NCI-H1105 (cell line): ENCODE results near the gene PLEKHA3.

ENCODE experiments used
- DNase-seq: peaks from one replicate; lab custom pipeline; 2025; lab: John Stamatoyannopoulos, UW

PLEKHA3 gene

DNA sequence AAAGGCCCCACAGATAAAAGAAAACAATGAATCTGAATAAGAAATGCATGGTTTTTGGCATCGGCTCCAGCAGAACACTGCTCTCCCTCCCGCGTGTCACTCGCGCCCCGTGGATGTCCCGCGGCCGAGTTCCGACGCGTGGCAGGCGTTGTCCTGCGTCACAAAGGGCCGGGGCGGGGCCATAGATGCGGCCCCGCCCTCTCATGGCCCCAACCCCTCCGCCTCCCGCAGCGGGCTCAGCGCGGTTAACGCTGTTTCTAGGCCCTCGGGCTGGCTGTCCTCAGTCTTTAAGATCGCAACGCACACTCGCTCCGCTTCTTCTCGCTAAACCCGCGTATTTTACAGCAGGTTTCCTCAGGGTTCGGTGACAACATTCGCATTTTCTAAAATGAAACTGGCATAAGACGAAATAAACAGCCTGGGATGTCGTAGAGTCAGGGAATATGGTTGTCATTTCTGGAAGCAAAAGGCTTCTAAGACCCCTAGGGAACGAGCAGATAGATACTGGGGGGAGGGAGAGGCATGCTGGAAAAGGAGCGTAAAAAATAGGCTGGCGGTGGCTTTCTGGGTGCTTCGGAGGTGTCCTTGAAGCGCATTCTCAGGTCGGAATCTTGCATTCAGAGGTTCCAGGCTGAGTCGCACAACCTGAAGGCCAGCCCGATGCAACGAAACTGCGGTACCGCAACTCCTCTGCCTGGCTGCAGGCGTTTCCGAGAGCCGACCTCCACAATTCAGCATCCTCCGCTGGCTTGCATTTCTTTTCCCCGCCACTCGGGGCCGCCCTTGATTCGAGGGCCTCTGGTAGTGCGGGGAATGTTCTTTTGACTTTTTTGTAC, 1.6 kb upstream of the PLEKHA3 start, which contains the start of gene FKBP7:
FKBP7 (minus strand) TSS at position 162 of the 836 bp plus-strand sequence; CDS start at position 61, 101 bp downstream.
- peak; percentile 71 for DNase-seq

DNA sequence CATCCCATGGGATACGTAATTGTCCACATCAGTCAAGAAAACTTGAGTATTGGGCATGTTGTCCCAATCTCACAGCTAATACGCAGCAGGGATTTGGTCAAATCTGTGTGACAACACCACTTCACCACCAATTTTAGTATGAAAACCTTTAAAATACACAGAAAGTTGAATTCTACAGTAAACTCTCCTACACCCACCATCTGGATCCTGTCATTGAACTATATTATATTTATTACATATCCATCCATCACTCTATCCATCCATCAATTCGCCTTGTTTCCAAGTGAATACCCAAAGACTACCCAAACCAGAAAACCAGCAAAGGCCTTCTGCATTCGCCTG, 1.0 kb upstream of the PLEKHA3 start:
- DNase-seq, result no peak

DNA sequence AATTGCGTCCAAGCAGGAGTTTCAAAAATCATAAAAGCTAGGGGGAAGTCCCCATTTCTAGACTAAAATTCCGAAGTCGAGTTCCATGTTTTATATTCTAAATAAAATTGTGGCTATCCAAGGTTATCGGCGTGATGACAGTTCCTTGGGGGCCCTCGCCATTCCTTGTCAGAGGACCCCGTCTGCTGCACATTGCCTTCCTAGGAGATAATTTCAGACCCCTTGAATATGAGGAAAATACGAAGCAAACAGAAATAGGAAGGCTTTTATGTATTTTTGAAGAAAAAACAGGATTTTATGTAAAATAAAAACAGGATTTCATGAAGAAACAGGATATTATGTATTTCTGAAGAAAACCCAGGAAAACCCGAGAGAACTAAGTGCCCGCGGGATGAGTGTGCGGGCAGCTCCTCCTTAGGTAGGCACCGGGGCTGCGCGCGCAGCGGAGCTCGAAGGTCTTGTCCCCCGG, 465 bp upstream of the PLEKHA3 start:
- DNase-seq, result no peak

DNA sequence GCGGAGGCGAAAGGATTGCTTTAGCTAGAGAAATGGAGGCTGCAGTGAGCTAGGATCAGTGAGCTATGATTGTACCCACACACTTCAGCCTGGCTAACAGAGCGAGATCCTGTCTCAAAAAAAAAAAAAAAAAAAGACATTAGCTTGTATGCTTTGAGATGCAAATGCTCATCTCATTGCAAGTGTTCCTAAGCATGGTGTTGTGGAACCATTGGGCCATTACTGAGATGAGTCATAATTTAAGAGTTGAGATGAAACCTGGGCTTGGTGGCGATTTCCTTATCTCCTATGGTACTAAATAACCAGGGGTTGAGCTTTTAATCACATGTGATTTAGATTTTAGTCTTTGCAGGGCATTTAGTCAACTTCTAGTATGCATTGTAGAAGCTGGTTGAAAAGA, 2.2 kb downstream of the PLEKHA3 start:
- no peak for DNase-seq

DNA sequence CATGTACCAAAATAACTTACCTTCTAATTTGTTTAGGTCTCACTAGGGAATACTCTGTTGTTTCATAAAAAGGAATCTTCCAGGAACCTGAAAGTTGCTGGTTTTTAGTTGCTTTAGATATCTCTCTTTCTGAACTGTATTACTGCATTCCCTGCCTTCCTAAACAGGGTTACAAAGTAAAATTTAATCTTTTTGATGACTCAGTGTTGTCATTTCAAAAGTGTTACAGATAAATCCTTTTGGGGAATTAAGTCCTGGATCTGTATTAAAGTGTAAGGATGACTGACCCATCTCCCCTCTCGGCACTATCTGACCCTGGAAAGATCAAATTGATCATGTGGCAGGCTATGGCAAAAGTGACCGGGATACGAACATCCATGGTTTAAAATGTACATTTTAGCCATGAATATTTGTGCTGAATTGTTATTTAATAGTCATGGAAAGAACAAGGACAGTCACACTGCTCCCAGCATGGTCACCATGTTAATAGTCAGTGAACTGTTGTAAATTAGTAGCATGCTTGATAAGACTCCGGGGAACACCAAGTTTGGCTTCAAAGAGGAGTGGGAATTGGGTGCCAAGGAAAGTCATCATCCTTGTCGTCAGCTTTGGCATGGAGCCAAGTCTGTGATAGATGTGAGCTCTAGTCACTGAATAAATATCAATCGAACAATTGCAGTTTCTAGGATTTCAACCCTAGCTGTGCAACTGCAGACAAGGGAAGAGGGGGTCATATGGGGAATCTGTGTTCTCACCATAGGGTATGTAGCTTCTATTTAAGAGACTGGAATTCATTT, 4.2 kb downstream of the PLEKHA3 start:
- peak; percentile 53 for DNase-seq

- no peak for DNase-seq
These were observed 5.1 kb downstream of the PLEKHA3 start for GRCh38 chr2:178485356-178485755.

GRCh38 chr2:178491612-178492011, 11.4 kb downstream of the PLEKHA3 start:
- DNase-seq, result no peak

- no peak for DNase-seq
These were observed 15.8 kb downstream of the PLEKHA3 start for GRCh38 chr2:178496049-178496448.

DNA sequence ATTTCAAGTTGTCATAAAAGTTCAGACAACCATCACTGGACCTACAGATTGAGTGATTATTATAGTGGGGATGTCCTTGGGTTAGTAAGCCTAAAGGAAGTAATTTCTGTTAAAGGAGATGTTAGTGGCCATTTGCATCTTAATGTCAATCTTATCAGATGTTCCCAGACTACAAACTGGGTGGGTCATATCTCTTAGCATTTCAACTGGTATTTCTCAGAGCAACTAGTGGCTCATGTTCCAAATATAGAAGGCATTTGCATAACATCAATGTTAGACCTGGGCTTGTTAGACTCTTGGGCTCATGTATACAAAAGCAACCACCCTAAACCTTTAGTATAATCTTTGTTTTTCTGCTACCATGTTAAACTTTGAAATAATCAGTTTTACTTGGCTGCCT, 17.9 kb downstream of the PLEKHA3 start:
- DNase-seq, result no peak

DNA sequence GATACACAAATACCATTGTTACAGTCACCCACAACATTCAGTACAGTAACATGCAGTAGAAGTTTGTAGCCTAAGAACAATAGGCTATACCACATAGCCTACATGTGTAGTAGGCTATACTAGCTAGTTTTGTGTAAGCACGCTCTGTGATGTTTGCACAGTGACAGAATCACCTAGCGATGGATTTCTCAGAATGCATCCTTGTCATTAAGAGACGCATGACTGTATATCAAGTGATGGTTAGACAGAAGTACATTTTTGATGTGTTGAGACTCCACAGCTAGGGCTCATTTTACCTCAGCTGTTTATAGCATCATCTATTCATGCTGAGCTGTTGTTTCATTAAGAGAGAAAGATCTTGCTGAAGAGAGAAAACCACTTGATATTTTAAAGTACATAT, 19.4 kb downstream of the PLEKHA3 start:
- no peak for DNase-seq

DNA sequence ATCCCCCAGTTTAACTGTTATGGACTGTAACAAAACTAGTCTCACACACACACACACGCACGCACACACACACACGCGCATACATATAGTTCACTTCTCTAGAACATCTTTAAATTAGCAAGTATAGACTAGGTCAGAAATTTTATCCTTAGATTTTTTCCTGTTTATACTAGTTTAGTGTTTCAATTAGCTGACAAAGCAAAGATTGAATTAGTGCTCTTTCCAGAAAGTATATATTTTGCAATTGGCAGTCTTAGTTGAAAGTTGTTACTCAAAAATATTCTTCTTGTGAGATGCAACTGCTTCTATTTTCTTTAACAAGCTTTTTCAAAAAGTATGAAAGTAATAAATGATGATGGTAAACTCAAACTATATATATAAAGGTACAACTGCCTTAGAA, 22.5 kb downstream of the PLEKHA3 start:
- DNase-seq, result no peak

DNA sequence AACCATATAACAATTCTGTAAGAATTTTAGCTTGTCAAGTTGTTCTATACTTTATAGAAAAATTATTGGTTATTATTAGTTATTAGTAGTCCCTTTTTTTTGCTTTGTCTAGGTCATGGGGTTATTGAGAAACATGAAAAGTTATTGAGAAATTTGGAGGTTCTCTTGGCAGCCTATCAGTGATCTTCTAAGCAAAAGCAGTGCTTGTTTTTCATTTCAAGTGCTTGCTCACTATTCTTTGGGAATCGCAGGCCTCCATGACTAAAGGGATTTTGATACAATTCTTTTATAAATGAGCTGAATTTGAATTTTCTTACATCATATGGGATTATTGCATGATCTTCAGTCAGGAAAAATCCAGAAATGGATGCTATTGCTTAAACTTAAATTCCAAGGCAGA, 25.8 kb downstream of the PLEKHA3 start:
- DNase-seq, result no peak

DNA sequence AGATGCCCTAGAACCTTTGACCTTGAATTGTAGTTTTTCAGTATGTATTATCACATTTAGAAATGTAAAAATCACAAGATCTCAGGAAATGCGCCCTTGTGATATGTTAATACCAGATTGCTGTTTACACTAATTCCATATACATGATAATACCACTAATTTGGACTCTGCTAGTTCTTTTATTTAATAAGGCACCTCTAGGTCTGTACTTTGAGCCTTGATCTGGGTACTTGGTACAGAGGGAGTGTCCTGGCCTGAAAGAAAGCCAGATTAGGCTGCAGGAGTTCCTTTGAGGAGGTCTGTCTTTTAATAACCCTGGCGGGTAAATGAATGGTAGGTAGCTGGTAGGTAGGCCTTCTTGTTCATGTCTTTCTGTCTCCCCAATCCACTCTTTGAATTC, 26.3 kb downstream of the PLEKHA3 start:
- no peak for DNase-seq

- DNase-seq, result no peak
These were observed 26.7 kb downstream of the PLEKHA3 start for GRCh38 chr2:178506949-178507348.

DNA sequence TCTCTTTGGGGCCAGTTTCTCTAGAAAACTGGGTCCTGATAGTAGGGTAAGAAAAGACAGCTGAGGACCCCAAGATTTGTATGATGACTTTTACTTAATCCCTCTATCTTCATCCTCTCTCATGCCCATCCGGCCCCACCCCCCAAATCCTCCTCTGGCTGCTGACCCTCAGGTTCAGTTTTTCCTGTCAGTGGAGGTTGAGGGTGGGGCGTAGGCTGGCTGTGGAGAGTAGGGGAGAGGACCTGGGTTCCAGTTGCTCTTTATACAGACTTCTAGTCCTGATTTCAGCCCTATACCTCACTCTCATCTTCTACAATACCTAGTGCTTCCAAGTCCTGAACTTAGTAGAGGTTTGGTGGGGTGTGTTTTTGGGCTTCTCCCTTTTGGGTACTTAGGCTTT, 28.4 kb downstream of the PLEKHA3 start:
- no peak for DNase-seq

GRCh38 chr2:178510384-178510783, 30.1 kb downstream of the PLEKHA3 start:
- DNase-seq, result no peak

DNA sequence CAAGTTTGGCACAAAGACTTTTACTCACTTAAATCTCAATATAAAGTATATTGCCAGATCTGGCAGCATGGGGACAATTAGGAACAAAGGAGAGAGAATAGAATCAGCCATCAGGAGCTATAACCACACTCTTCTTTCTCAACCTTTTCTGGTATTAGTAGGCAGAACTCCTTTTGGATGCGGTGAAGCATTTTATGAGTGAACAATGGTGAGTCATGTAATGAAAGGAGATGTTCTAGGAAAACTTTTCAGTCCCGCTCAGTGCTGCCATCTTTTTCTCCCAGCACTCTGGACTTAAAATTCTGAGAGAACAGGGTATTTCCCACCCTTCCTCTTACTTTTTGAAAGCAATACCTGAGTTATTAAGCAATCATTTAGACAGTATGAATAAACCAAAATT, 32.2 kb downstream of the PLEKHA3 start:
- no peak for DNase-seq

DNA sequence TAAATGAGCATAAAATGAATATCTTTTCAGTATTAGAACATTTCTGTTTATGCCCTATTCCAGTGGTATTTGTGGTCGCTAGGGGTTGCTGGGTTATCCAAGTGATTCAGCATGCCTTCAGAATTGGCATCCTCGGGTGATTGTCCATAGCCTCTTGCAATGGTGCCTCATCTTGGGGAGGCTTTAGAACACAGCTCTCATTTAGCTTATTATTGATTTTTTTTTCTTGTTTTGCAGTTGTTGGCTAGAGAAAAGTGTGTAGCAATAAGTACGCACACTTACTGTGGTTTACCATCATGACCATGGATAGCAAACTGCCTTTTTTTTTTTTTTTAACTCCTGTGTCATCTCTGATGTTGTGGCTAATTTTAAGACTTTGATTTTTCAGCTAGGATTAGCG, 33.6 kb downstream of the PLEKHA3 start:
- DNase-seq, result no peak

DNA sequence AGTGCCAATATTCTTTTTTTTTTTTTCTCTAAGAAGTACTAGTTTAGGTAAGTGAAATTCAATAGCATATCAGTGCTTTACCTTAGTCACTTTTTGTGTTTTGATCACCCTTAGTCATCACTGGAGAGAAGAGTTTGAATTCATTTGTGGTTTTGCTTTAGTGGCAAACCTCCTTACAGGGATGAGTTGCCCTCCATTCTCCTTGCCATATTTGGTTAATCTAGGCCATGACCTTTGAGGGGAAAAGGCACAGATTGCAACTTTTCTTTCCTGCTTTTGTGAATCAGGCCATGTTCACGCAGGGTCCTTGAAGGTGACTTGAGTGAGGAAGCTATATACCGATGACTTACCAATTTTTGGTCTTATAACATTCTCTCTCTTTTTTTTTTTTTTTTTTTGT, 34.4 kb downstream of the PLEKHA3 start:
- no peak for DNase-seq

DNA sequence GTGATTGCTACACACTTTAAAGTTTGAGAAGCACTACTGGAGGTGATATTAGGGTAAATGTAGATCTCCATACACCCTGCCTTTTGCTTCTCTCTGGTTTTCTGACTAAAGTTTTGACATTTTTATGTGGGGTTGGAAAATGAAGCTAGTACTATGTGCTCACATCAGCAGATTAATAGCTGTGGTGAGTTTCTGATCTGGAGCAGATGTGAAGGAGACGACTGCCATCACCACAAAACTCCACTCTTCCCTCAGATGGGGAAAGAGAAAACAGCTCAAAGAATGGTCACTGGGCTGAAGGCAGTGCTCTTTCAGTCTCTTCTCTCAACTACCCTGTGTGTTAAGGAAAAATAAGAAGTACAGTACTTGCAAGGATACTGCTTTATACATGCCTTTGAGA, 37.2 kb downstream of the PLEKHA3 start:
- DNase-seq, result no peak

DNA sequence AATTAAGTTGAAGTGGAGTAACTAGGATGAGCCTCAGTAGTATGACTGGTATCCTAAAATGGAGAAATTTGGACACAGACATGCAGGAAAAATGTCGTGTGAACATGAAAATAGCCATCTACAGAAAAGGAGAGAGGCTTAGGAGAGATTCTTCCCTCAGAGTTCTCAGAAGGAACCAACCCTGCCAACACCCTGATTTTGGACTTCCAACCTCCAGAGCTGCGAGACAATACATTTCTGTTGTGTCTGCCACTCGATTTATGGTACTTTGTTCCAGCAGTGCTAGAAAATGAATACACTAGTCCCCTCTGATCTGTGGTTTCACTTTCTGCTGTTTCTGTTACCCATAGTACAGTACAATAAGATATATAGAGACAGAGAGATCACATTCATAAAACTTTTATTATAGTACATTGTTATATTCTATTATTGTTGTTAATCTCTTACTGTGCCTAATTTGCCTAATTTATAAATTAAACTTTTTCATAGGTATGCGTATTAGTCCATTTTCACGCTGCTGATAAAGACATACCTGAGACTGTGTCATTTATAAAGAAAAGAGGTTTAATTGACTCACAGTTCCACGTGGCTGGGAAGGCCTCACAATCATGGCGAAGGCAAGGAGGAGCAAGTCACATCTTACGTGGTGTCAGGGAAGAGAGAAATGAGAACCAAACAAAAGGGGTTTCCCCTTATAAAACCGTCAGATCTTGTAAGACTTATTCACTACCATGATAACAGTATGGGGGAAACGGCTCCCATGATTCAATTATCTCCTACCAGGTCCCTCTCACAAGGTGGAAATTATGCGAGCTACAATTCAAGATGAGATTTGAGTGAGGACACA, 41.3 kb downstream of the PLEKHA3 start:
- DNase-seq, result no peak

DNA sequence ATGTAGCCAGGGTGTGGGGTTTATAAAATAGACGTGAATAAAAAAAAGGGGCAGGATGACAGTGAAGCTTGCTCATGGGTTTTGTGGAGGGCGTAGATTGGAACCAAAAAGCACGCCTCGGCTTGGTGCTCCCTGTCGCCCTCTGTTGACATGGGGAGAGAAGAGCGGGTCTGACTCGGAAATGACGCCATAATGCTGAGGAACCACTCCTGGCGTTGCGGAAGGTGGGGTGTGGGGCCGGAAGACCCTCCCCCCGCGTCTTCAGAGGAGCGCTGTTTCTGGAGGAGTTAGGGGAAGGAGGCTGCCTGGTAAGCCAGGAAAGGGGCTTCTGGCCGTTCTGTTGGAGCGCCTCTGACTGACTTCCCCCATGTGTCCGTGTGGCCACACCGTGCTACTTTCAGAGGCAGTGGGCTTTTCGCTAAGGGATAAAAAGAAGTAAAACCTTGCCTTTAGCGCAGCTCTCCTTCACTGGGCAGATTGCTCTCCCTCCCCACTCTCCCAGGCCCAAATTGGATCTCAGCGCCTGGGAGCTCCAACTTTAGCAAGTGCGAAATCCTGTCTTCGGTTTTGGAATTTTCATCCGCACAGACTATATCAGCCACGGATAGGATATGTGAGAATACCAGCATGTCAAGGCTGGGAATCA, 42.8 kb downstream of the PLEKHA3 start:
- peak; percentile 75 for DNase-seq
